ENCODE results near the gene HSD3B7.
A peak's percentile ranks its signal among the peaks of the same experiment; 100 is the strongest.

HSD3B7 gene

GRCh38 chr16:30957456-30958174 lies 27.4 kb upstream of the HSD3B7 start, which contains the start of gene SETD1A:
SETD1A (plus strand) TSS chr16:30957754; CDS start chr16:30958732, 978 bp downstream.
- DNase-seq = peak; percentile 92 to 97 (median 96)

GRCh38 chr16:30958175-30959079 lies 26.6 kb upstream of the HSD3B7 start:
- DNase-seq = peak in 2 of 4 experiments; percentile 50 to 70

GRCh38 chr16:30961384-30961783 lies 23.6 kb upstream of the HSD3B7 start:
- DNase-seq = no peak

GRCh38 chr16:30963925-30964511 lies 21.0 kb upstream of the HSD3B7 start:
- DNase-seq = no peak

GRCh38 chr16:30964574-30965226 lies 20.3 kb upstream of the HSD3B7 start:
- DNase-seq = no peak

- no peak for DNase-seq
Observed at GRCh38 chr16:30965436-30965835, 19.6 kb upstream of the HSD3B7 start.

GRCh38 chr16:30966033-30966619 lies 18.9 kb upstream of the HSD3B7 start:
- no peak for DNase-seq

GRCh38 chr16:30967795-30968194 lies 17.2 kb upstream of the HSD3B7 start:
- no peak for DNase-seq

GRCh38 chr16:30969246-30969842 lies 15.7 kb upstream of the HSD3B7 start:
- DNase-seq = no peak

GRCh38 chr16:30971298-30971697 lies 13.7 kb upstream of the HSD3B7 start:
- no peak for DNase-seq

GRCh38 chr16:30972872-30973271 lies 12.1 kb upstream of the HSD3B7 start:
- no peak for DNase-seq

GRCh38 chr16:30974348-30974747 lies 10.7 kb upstream of the HSD3B7 start:
- no peak for DNase-seq

GRCh38 chr16:30976486-30976885 lies 8.5 kb upstream of the HSD3B7 start:
- DNase-seq = no peak

GRCh38 chr16:30977502-30977901 lies 7.5 kb upstream of the HSD3B7 start:
- no peak for DNase-seq

GRCh38 chr16:30979170-30980022 lies 5.6 kb upstream of the HSD3B7 start:
- DNase-seq = no peak

- DNase-seq = no peak
Observed at GRCh38 chr16:30980023-30980371, 5.0 kb upstream of the HSD3B7 start.

- no peak for DNase-seq
Observed at GRCh38 chr16:30980434-30980833, 4.6 kb upstream of the HSD3B7 start.

- no peak for DNase-seq
Observed at GRCh38 chr16:30980959-30981358, 4.0 kb upstream of the HSD3B7 start.

- DNase-seq = no peak
Observed at GRCh38 chr16:30982548-30983288, 2.3 kb upstream of the HSD3B7 start.

GRCh38 chr16:30983289-30983889 lies 1.6 kb upstream of the HSD3B7 start:
- DNase-seq = no peak

All from activated naive CD4-positive, alpha-beta T cell (primary cell).